ENCODE measurements around the gene GINS2.

The GINS2 gene

DNA sequence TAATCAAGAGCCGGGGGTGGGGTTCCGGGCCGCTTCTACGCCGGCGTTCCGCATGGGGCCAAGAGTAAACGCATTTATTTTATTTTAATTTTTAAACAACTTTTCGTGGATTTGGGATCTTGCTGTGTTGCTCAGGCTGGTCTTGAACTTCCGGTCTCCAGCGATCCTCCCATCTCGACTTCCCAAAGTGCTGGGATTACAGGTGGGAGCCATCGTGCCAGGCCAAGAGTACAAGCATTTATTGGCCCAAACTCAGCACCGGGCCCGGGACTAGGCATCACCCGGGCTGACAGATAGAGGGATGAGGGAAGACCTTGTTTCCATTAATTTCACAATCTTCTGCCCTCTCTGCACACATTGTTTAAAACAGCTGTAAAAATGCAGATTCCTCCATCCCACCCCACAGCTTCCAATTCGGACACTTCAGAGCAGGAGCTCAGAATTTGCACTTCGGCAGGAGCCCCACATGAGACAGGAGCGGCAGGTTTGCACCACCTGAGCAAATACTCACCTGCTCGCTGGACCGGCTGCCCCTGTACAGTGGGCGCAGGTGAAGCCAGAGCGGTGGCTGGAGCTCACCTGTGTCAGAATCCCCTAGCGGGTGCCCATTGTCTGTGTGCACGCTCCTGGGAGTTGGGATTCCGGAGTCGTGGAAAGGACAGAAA lies 663 bp upstream of the GINS2 start:
- DNase-seq (ENCODE audit: low read depth) = no peak

DNA sequence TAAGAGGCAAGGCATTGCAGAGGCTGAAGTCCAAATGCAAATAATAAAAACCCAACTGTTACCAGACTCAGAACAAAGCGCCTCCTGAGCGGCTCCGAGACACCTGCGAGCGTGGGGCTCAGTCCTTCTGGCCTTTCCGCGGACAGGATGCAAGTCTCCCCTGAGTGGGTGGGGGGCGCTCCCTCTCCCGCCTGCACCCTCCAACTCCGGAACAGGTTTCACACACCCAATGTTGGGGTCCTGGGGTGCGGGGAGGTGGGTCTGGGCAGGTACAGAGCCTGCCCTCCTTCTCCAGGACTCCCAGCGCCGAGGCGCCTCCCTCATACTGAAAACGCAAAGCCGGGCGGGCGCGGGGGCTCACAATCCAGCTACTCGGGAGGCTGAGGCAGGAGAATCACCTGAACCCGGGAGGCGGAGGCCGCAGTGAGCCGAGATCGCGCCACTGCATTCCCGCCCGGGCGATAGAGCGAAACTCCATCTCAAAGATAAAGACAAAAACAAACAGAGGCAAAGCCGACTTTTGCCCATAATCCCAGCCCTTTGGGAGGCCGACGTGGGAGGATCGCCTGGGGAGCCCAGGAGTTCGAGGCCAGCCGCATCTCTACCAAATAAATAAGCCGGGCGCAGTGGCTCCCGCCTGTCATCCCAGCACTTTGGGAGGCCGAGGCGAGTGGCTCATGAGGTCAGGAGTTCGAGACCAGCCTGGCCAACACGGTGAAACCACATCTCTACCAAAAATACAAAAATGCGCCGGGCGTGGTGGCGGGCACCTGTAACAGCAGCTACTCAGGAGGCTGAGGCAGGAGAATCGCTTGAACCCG lies 893 bp downstream of the GINS2 start:
- no peak for DNase-seq (ENCODE audit: low read depth)

GRCh38 chr16:85686912-85687591 lies 1.7 kb downstream of the GINS2 start:
- no peak for DNase-seq (ENCODE audit: low read depth)

- DNase-seq (ENCODE audit: low read depth) = no peak
Observed at GRCh38 chr16:85685251-85685650, 3.5 kb downstream of the GINS2 start.

- no peak for DNase-seq (ENCODE audit: low read depth)
Observed at GRCh38 chr16:85683363-85683762, 5.4 kb downstream of the GINS2 start.

- no peak for DNase-seq (ENCODE audit: low read depth)
Observed at GRCh38 chr16:85682516-85682915, 6.2 kb downstream of the GINS2 start.

DNA sequence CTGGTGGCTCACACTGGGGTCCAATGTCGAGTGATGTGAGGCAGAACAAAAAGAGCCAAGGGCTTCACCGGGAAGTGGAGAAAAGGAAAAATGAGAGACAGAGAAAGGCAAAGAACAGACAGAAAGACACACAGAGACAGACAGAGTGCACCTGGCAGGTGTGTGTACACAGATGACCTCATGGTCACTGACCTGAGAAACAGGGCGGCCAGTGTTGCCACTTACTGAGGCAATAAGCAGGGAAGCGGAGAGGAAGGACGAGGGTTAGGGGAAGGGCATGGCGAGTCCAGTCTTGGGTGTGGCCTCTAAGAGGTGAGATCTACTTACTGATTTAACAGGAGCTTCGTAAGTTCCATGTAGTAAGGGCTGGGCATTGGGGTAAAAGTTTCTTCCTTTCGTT lies 7.5 kb downstream of the GINS2 start:
- no peak for DNase-seq (ENCODE audit: low read depth)

- DNase-seq (ENCODE audit: low read depth) = no peak
Observed at GRCh38 chr16:85680352-85680944, 8.3 kb downstream of the GINS2 start.

DNA sequence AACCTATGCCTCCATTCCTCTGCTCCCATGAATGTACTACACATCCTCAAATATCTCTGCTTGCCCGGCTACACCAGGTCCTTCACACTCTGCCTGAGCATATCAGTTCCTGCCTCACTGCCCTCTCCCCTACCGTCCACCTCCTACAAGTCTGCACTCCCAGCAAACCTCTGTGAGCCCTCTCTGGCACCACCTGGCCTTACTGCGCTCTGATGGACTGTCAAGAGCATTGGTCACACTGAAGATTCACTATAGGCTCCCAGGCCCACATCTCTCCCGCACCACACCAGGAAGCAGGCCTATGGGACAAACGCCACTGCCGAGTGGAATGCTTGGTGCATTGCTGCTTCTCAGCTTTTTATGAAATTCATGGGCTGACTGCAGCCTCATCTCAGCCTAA lies 8.9 kb downstream of the GINS2 start:
- no peak for DNase-seq (ENCODE audit: low read depth)

DNA sequence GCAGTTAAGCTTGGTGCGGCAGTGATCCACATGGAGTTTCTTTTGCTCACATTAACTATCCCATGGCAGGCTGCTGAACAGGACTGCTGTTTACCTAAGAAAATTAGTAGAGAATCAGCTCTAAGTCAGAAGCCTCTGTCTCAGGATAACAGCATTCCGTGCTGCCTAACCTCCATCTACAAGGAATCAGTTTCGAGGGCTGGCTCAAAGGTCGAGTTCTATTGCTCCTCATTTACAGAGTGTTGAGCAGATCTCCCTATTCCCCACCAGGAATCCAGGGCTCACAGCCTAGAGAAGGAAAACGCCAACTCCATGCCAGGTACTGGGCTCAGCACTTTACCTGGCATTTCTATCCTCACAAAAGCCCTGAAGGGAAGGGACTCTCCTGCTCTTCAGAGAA lies 9.9 kb downstream of the GINS2 start:
- no peak for DNase-seq (ENCODE audit: low read depth)

DNA sequence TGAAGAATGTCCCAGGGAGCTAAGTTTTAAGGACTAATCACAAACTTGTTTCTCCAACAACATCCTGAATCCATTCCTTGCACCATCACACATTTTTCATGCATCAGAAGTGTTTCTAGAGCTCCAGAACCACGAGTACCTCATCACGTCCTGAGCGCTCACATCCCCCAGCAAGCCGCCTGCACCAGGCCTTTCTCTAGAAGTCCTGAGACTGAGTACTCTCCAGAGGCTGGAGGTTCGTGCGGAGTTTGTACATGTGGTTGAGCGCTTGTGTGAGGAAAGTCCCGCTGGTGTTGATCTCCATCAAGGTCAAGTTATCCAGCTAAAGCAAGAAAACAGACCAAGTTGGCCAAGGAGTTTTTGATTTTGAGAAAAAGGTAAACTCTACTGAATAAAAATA lies 10.7 kb downstream of the GINS2 start:
- no peak for DNase-seq (ENCODE audit: low read depth)

- DNase-seq (ENCODE audit: low read depth) = no peak
Observed at GRCh38 chr16:85677383-85677967, 11.3 kb downstream of the GINS2 start.

GRCh38 chr16:85676466-85676865 lies 12.3 kb downstream of the GINS2 start:
- DNase-seq (ENCODE audit: low read depth) = no peak

- no peak for DNase-seq (ENCODE audit: low read depth)
Observed at GRCh38 chr16:85675251-85675874, 13.4 kb downstream of the GINS2 start.

- no peak for DNase-seq (ENCODE audit: low read depth)
Observed at GRCh38 chr16:85674828-85675227, 13.9 kb downstream of the GINS2 start.

DNA sequence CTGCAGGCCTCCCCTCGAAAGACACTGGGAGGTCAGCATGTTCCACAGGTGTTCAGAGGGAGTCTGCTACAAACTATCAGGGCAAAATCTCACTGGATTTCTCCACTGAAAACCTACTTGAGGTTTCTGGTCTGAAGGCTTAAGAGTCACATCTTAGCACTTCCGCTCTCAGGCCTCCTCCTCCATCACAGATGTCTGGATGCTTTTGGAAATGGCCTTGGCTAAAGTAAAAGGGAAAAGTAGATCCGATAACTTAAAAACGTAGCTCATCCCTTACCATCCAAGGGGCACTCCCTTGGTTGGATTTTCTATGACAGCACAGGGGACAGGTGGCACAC lies 14.4 kb downstream of the GINS2 start:
- DNase-seq (ENCODE audit: low read depth) = no peak

DNA sequence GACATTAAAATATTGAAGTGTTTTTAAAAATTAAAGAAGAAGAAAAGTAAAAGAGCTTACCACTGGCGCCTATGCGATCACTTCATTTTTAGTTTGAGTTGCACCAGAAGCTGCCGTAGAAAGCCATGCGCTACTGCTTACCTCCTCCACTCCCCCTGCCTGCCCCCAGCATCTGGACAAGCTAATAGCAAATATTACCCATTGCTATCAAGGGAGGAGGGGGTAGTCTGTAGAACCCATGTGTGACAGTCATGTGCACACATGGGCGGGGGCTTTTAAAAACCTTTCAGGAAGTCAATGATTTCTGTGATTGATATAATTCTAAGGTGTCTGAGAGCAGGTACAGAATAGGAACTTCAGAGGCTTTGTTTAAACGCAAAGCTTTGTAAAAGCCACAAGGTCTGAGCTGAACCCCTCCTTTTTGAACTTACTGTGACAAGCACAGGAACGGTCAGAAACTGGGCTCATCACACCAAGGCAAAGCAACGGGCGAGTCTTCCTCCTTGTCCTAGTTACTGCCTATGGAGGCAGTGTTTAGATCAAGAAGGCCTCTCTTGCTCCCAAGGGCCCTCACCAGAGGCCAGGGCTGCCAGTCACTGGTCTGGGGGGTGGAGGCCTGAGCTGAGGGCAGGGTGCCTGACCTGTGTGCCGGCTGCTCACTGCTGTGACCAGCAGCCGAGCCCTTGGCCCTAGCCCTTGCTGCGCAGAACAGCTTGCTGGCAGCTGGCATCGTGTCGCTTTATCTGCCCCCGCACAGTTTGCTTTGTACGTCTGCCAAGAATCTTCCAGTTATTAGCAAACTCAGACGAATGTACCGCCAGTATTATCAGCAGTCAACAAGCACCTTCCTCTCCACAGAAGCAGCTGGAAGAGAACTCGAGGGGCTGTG lies 15.0 kb downstream of the GINS2 start:
- DNase-seq (ENCODE audit: low read depth) = no peak

DNA sequence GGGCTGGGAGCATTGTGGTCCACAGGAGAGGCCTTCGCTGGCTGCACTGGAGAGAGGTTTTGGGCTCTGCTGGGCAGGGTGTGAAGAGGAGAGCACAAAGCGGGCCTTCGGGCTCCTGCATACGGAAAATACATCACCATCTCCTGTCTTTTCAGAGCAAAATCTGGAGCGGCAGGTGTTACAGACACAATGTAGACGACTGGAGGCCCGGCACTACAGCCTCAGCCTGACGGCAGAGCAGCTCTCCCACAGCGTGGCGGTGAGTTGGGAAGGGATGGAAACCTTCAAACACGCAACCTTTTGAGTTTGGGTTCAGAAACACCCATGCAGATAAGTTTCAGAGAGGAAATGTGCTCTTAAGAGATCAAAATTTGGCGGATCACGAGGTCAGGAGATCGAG lies 17.9 kb downstream of the GINS2 start:
- DNase-seq (ENCODE audit: low read depth) = no peak

DNA sequence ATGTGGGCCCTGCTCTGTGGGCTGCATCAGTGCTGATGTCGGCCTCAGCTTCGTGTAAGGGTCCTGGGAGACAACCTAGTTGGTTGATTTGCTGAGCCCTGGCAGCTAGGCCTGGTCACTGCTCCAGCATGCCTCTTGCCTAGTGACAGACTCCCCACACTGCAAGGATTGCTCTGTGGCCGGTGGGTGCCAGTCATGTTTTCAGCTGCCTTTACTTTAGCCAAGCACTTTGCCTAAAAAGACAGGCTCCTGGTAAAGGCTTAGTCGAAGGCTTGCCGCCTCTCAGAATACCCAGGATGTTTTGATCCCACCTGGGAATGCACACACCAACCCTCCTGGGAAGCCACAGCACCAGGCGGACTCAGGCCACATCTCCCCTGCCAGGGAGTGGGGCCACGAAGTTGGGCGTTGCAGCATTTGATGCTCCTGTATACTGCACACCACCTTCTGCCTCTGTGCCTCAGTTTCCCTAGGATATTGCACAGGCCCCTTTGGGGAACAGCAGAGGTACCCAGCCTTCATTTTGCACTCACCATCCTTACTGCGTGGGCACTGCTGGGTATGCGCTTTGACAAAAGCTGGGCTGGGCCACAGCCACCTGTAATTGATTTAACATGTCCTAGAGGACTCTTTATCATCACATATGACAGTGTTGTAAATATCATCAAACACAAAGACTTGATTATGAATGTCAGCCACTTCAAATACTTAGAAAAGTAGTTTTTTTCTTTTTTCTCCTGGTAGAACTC lies 19.9 kb downstream of the GINS2 start:
- DNase-seq (ENCODE audit: low read depth) = no peak

- no peak for DNase-seq (ENCODE audit: low read depth)
Observed at GRCh38 chr16:85667841-85668413, 20.8 kb downstream of the GINS2 start.
